Stimulated activated CD4-positive, alpha-beta T cell treated with anti-CD3 and anti-CD28 coated beads, Interleukin-15, amount 100 ng/mL, for 1 hour (primary cell): ENCODE data around the gene ARVCF.

ENCODE experiments used
- DNase-seq, 2 donors: peaks; one replicate each; pipeline ENCODE4 v3.0.0-alpha.2; 2020; ENCODE audit warnings: low read depth in 1 of 2, low spot score in 1 of 2

ARVCF gene

GRCh38 chr22:19988965-19989724, 27.5 kb downstream of the ARVCF start:
- DNase-seq = no peak

DNA sequence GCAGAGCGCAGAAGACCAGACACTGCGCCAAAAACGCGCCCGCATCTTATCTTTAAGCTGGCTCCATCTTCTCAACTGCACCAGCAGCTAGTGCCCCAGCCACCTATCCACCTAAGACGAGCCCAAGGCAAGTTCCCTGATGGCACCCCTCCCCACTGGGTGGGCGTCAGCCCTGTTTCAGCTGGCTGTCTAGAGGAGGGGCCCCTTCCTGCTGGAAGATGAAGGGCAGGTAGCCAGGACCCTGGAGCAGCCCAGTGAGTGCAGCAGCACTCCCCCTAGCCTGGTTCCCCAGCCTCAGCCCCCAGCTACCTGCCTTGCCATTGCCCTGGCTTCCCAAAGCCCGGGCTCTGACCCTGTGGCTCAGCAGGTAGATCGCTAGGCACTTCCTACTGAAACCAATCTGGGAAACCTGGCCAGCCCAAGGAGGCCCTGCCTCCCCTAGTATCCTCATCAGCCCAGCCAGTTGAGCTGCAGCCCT, 28.3 kb downstream of the ARVCF start:
- DNase-seq = no peak

- no peak for DNase-seq
Observed at GRCh38 chr22:19987394-19988306, 29.0 kb downstream of the ARVCF start.

GRCh38 chr22:19986410-19987341, 29.9 kb downstream of the ARVCF start:
- DNase-seq = peak; percentile 45 to 47

DNA sequence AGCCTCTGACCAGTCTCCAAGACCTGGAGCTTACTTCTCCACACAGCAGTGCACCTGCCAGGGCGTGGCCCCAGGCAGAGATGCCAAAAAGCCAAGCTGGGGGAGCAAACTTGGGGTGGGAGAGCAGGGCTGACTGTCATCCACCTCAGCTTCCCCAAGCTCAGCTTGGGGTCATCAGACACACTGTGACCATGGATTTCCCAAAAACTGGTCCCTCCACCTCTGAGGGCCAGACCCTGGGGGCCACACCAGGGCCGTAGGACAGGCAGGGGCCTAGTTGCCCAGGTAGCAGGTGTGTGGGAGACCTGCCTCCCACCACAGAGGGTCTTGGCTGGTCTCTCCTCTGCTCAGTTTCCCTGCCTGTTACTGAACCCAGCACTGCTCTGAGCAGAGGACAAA, 30.6 kb downstream of the ARVCF start:
- no peak for DNase-seq

GRCh38 chr22:19984851-19985811, 31.5 kb downstream of the ARVCF start:
- DNase-seq = no peak

DNA sequence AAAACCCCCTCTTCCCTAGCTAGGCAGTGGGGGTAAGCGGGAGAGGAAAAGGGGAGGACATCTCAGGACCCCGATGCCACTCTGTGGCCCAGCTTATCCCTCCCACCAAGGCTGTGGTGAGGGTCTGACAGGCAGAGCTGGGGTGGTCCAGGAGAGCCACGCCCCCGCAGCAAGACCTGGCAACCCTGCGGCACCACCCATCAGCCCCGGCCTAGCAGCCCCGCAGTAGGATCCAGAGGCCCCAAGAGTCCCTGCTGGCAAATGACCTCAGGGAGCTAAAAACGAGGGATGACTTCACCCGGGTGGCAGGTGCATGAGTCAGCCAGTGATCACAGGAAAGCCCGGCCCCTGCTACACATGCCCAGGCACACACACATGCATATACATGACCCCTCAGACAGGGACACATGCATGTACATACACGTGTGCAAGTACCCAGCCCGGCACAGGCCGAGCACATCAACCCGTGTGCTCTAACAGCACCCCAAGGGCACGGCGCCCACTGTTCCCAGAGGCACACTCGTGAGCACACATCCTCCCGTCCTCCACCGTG, 32.3 kb downstream of the ARVCF start:
- DNase-seq = no peak

DNA sequence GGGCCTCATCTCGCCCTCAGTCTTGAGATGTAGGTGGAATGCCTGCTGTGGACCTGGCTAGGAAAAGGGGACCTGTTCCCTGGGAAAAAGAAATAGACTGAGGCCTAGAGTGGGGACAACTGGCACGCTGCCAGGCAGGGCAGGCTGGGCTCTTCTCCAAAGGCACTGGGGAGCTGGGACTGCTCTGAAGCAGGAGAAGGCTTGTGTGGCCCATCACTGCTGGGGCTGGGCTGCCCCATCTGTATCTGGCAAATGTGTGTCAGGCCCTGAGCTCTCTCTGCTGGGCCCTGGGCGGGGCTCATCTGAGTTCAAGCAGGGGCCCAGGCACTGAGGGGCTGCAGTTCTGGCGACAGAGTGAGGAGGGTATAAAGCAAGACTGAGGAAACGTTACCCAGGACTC, 32.9 kb downstream of the ARVCF start:
- no peak for DNase-seq

DNA sequence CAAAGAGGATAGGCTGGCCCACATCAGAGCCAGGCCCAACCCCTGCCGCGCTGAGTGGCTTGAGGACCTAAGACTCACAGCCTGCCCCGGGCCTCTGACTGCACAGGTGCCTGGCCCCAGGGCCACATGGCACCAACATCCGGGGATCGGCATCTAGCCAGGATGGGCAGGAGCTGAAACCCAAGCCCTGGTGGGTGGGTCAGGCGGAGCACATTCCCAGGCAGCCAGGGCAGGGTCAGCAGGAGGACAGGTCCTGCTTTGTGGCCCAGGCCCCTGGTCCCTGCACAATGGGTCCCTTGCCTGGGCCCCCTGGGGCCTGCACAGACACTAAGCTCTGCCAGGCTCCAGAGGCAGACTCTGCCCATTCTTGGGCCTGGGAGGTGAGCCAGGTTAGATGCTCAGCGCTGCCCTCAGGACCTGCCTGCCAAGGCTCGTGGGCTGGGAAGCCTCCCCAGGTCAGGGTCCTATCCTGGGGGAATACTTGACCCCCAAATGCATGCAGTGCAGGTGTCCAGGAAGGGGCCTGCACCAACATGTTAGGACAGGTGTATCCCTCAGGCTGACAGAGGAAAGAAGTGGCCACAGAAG, 33.5 kb downstream of the ARVCF start:
- DNase-seq = no peak

GRCh38 chr22:19981961-19982920, 34.4 kb downstream of the ARVCF start:
- DNase-seq = no peak

- DNase-seq = no peak
Observed at GRCh38 chr22:19981171-19981960, 35.3 kb downstream of the ARVCF start.

DNA sequence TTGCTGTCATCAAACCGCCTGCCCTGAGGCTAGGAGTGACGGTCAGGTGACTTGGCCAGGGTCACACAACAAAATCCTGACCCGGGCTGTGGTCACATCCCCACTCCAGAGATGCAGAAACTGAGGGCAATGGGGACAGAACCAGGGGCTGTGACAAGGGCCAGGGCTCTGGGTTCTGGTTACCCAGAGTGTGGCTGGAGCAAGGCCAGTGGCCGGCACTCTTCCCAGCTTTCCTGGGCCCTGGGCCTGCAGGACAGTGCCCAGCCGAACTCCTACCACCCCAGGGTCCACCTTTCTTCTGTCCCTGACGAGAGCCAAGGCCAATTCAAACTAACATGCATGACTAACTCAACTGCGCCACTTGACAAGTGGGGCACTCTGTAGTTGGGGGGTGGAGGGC, 35.9 kb downstream of the ARVCF start:
- DNase-seq = no peak

- no peak for DNase-seq
Observed at GRCh38 chr22:19979712-19980493, 36.7 kb downstream of the ARVCF start.

DNA sequence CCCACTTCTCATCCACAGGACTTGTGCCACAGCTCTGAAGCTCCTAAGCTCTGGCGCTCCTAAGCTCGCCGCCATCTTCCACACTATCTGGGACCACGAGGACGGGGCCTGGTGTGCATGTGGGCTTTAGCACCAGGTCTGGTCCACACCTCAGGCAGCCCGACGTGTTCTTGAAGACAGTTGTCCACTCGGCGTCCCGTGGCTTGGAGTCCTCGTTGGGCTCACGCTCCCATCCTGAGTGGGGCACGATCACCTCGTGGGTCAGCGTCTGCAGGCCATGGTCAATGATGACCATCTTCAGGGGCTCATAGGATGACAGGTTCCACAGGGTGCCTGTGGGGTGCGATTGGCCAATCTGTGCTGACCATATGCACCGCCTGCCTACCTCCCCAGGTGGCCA, 37.9 kb downstream of the ARVCF start:
- no peak for DNase-seq

GRCh38 chr22:19977296-19978243, 39.1 kb downstream of the ARVCF start:
- DNase-seq = no peak
